HEK293 (cell line): ENCODE data around the gene ELOVL3.

Experiments used
- CTCF ChIA-PET: fragments of 350-600 bp; formaldehyde crosslinking; extraction: SDS; loops from one replicate; lab custom pipeline; 2021; ENCODE audit warnings: antibody characterized with exemption; lab: Yijun Ruan, JAX
- POLR2A ChIA-PET: fragments of 300-600 bp; formaldehyde crosslinking; extraction: SDS; loops from one replicate; lab custom pipeline; 2020; ENCODE audit warnings: antibody characterized with exemption, inconsistent platforms; lab: Yijun Ruan, JAX
- H3K27ac ChIP-seq: fragments of 200-500 bp; sonication (Bioruptor generic); 2 replicates; pipeline ENCODE4 v1.5.1; 2014; ENCODE audit warnings: low read depth, low read length, control low read depth, inconsistent platforms; ENCODE audit errors: extremely low read depth
- H3K36me3 ChIP-seq, 2 experiments: fragments of 200-500 bp in 1 of 2; sonication (Bioruptor generic) in 1 of 2; 1 replicate in 1 of 2; 2 replicates in 1 of 2; pipeline ENCODE4 v1.5.1; 2014 to 2017; ENCODE audit warnings: inconsistent platforms in 2 of 2, low read length in 2 of 2; ENCODE audit not compliant: control insufficient read depth in 2 of 2, insufficient read depth in 1 of 2
- H3K4me1 ChIP-seq: fragments of 200-500 bp; sonication (Bioruptor generic); 2 replicates; pipeline ENCODE4 v1.5.1; 2014; ENCODE audit warnings: mild to moderate bottlenecking, low read length, inconsistent platforms; ENCODE audit not compliant: control insufficient read depth, insufficient read depth
- H3K4me3 ChIP-seq: 2 replicates; pipeline ENCODE4 v1.5.1; 2011; ENCODE audit warnings: low read depth, mild to moderate bottlenecking, control low read depth, low read length, moderate library complexity
- H3K9me3 ChIP-seq: fragments of 200-500 bp; sonication (Bioruptor generic); 2 replicates; pipeline ENCODE4 v1.5.1; 2014; ENCODE audit warnings: low read depth, low read length, inconsistent platforms; ENCODE audit not compliant: control insufficient read depth, insufficient read depth
- CTCF ChIP-seq: fragments of 450-650 bp; formaldehyde crosslinking; IDR thresholded peaks from 2 replicates; pipeline ENCODE4 v1.5.1; 2016; ENCODE audit warnings: missing biosample characterization, missing genetic modification characterization
- GLI2 ChIP-seq: fragments of 450-650 bp; formaldehyde crosslinking; IDR thresholded peaks from 2 replicates; pipeline ENCODE4; 2017; ENCODE audit warnings: missing biosample characterization, missing genetic modification characterization, low read depth, borderline replicate concordance
- GLI4 ChIP-seq: fragments of 450-650 bp; formaldehyde crosslinking; IDR thresholded peaks from 2 replicates; pipeline ENCODE4 v1.5.1; 2016; ENCODE audit warnings: missing biosample characterization, missing genetic modification characterization
- INSM2 ChIP-seq: fragments of 450-650 bp; formaldehyde crosslinking; IDR thresholded peaks from 2 replicates; pipeline ENCODE4 v1.5.1; 2016; ENCODE audit warnings: missing biosample characterization, missing genetic modification characterization
- KLF8 ChIP-seq: fragments of 450-650 bp; formaldehyde crosslinking; IDR thresholded peaks from 2 replicates; pipeline ENCODE4 v1.5.1; 2016; ENCODE audit warnings: missing biosample characterization, missing genetic modification characterization
- PRDM10 ChIP-seq: fragments of 450-650 bp; formaldehyde crosslinking; IDR thresholded peaks from 2 replicates; pipeline ENCODE4 v1.5.1; 2016; ENCODE audit warnings: missing biosample characterization, missing genetic modification characterization
- SCRT2 ChIP-seq: fragments of 450-650 bp; formaldehyde crosslinking; IDR thresholded peaks from 2 replicates; pipeline ENCODE4 v1.5.1; 2016; ENCODE audit warnings: missing biosample characterization, missing genetic modification characterization
- WT1 ChIP-seq: fragments of 450-650 bp; formaldehyde crosslinking; IDR thresholded peaks from 2 replicates; pipeline ENCODE4 v1.5.1; 2016; ENCODE audit warnings: missing biosample characterization, missing genetic modification characterization
- YY2 ChIP-seq: fragments of 450-650 bp; formaldehyde crosslinking; IDR thresholded peaks from 2 replicates; pipeline ENCODE4 v1.5.1; 2016; ENCODE audit warnings: missing biosample characterization, missing genetic modification characterization
- ZBTB20 ChIP-seq: fragments of 450-650 bp; formaldehyde crosslinking; IDR thresholded peaks from 2 replicates; pipeline ENCODE4 v1.5.1; 2016; ENCODE audit warnings: missing biosample characterization, missing genetic modification characterization
- ZBTB6 ChIP-seq: fragments of 450-650 bp; formaldehyde crosslinking; IDR thresholded peaks from 2 replicates; pipeline ENCODE4 v1.5.1; 2017; ENCODE audit warnings: missing biosample characterization, missing genetic modification characterization
- ZEB2 ChIP-seq: fragments of 450-650 bp; formaldehyde crosslinking; IDR thresholded peaks from 2 replicates; pipeline ENCODE4 v1.5.1; 2016; ENCODE audit warnings: missing biosample characterization, missing genetic modification characterization
- ZFP3 ChIP-seq: fragments of 450-650 bp; formaldehyde crosslinking; IDR thresholded peaks from 2 replicates; pipeline ENCODE4 v1.5.1; 2016; ENCODE audit warnings: low read depth, missing biosample characterization, missing genetic modification characterization
- ZFP41 ChIP-seq: fragments of 450-650 bp; formaldehyde crosslinking; IDR thresholded peaks from 2 replicates; pipeline ENCODE4 v1.5.1; 2016; ENCODE audit warnings: missing biosample characterization, missing genetic modification characterization, borderline replicate concordance
- ZNF157 ChIP-seq: fragments of 450-650 bp; formaldehyde crosslinking; IDR thresholded peaks from 2 replicates; pipeline ENCODE4 v1.5.1; 2016; ENCODE audit warnings: missing biosample characterization, missing genetic modification characterization
- ZNF169 ChIP-seq: fragments of 450-650 bp; formaldehyde crosslinking; IDR thresholded peaks from 2 replicates; pipeline ENCODE4 v1.5.1; 2016; ENCODE audit warnings: missing biosample characterization, missing genetic modification characterization
- ZNF202 ChIP-seq: fragments of 450-650 bp; formaldehyde crosslinking; IDR thresholded peaks from 2 replicates; pipeline ENCODE4 v1.5.1; 2016; ENCODE audit warnings: missing biosample characterization, missing genetic modification characterization, borderline replicate concordance
- ZNF221 ChIP-seq: fragments of 450-650 bp; formaldehyde crosslinking; IDR thresholded peaks from 2 replicates; pipeline ENCODE4 v1.5.1; 2017; ENCODE audit warnings: missing biosample characterization, missing genetic modification characterization, borderline replicate concordance
- ZNF248 ChIP-seq: fragments of 450-650 bp; formaldehyde crosslinking; IDR thresholded peaks from 2 replicates; pipeline ENCODE4 v1.5.1; 2017; ENCODE audit warnings: missing biosample characterization, missing genetic modification characterization
- ZNF341 ChIP-seq: fragments of 450-650 bp; formaldehyde crosslinking; IDR thresholded peaks from 2 replicates; pipeline ENCODE4; 2016; ENCODE audit warnings: low read depth, missing biosample characterization, missing genetic modification characterization
- ZNF366 ChIP-seq: fragments of 450-650 bp; formaldehyde crosslinking; conservative IDR thresholded peaks from 2 replicates; pipeline ENCODE4 v1.5.1; 2016; ENCODE audit warnings: missing biosample characterization, missing genetic modification characterization
- ZNF521 ChIP-seq: fragments of 450-650 bp; formaldehyde crosslinking; IDR thresholded peaks from 2 replicates; pipeline ENCODE4 v1.5.1; 2017; ENCODE audit warnings: missing biosample characterization, mild to moderate bottlenecking, missing genetic modification characterization
- ZNF571 ChIP-seq: fragments of 450-650 bp; formaldehyde crosslinking; IDR thresholded peaks from 2 replicates; pipeline ENCODE4 v1.5.0; 2017; ENCODE audit warnings: missing biosample characterization, missing genetic modification characterization
- ZNF610 ChIP-seq: fragments of 450-650 bp; formaldehyde crosslinking; IDR thresholded peaks from 2 replicates; pipeline ENCODE4 v1.5.1; 2016; ENCODE audit warnings: missing biosample characterization, missing genetic modification characterization, borderline replicate concordance
- ZNF660 ChIP-seq: fragments of 450-650 bp; IDR thresholded peaks from 2 replicates; pipeline ENCODE4 v1.5.1; 2018; ENCODE audit warnings: missing biosample characterization, mild to moderate bottlenecking, missing genetic modification characterization
- ZNF707 ChIP-seq: fragments of 450-650 bp; formaldehyde crosslinking; IDR thresholded peaks from 2 replicates; pipeline ENCODE4 v1.5.1; 2016; ENCODE audit warnings: missing biosample characterization, missing genetic modification characterization
- ZNF76 ChIP-seq: fragments of 450-650 bp; formaldehyde crosslinking; IDR thresholded peaks from 2 replicates; pipeline ENCODE4; 2016; ENCODE audit warnings: low read depth, missing biosample characterization, missing genetic modification characterization, borderline replicate concordance
- ZNF776 ChIP-seq: fragments of 450-650 bp; formaldehyde crosslinking; IDR thresholded peaks from 2 replicates; pipeline ENCODE4 v1.5.0; 2017; ENCODE audit warnings: missing biosample characterization, missing genetic modification characterization, borderline replicate concordance
- ZSCAN18 ChIP-seq: fragments of 450-650 bp; formaldehyde crosslinking; IDR thresholded peaks from 2 replicates; pipeline ENCODE4 v1.5.1; 2016; ENCODE audit warnings: missing biosample characterization, missing genetic modification characterization

The ELOVL3 gene

GRCh38 chr10:102269017-102269416, 42.9 kb downstream of the ELOVL3 start:
- ChIA-PET CTCF (interaction anchor here (2.2 kb wide), 1 partner anchor 39 kb away, joined by 8 read pairs; no protein-coding TSS in a partner anchor), POLR2A (interaction anchor here (0.7 kb wide), 1 partner anchor 126 kb away, joined by 3 read pairs; no protein-coding TSS in a partner anchor)
- H3K9me3 ChIP-seq = no peaks in the 10 kb centered on the region
- H3K4me1 ChIP-seq = peaks cover 3% of the 10 kb centered on the region
- no peak overlapping the region for H3K27ac ChIP-seq
- no peak overlapping the region for H3K4me3 ChIP-seq
- H3K36me3 ChIP-seq = peaks cover 6 to 16% of the 10 kb centered on the region in 2 experiments
- no peak for TF ChIP-seq ZBTB6
- no peak for TF ChIP-seq GLI4
- no peak for TF ChIP-seq ZNF202
- TF ChIP-seq ZNF221 = no peak
- no peak for TF ChIP-seq WT1
- TF ChIP-seq ZNF76 = no peak
- no peak for TF ChIP-seq INSM2 (tag by site-specific recombination)
- no peak for TF ChIP-seq SCRT2 (tag by site-specific recombination)
- no peak for TF ChIP-seq ZNF707
- TF ChIP-seq ZNF660 (tag by site-specific recombination) = no peak
- TF ChIP-seq KLF8 (tag by site-specific recombination) = no peak
- no peak for TF ChIP-seq CTCF (tag by site-specific recombination)
- TF ChIP-seq PRDM10 (tag by site-specific recombination) = no peak
- no peak for TF ChIP-seq ZNF157
- no peak for TF ChIP-seq ZNF169 (tag by site-specific recombination)
- TF ChIP-seq ZFP3 (tag by site-specific recombination) = no peak
- TF ChIP-seq ZNF776 (tag by site-specific recombination) = no peak
- no peak for TF ChIP-seq ZNF521

GRCh38 chr10:102274062-102274461, 48.0 kb downstream of the ELOVL3 start:
- CTCF ChIA-PET = interaction anchor here (1.0 kb wide), 1 partner anchor 78 kb away, joined by 3 read pairs; no protein-coding TSS in a partner anchor
- no peaks in the 10 kb centered on the region for H3K4me1 ChIP-seq
- H3K4me3 ChIP-seq = no peak overlapping the region
- H3K36me3 ChIP-seq = peaks cover 2 to 10% of the 10 kb centered on the region in 2 experiments
- no peak overlapping the region for H3K27ac ChIP-seq
- POLR2A ChIA-PET = no interaction called here
- no peaks in the 10 kb centered on the region for H3K9me3 ChIP-seq
- TF ChIP-seq ZSCAN18 (no peak), ZNF610 (tag by site-specific recombination) (no peak), ZNF571 (tag by site-specific recombination) (no peak), ZNF248 (no peak), GLI2 (tag by site-specific recombination) (no peak), YY2 (tag by site-specific recombination) (no peak), ZBTB20 (tag by site-specific recombination) (no peak), ZNF169 (tag by site-specific recombination) (no peak), ZNF341 (no peak), ZNF366 (tag by site-specific recombination) (no peak), ZEB2 (tag by site-specific recombination) (no peak), ZFP41 (tag by site-specific recombination) (no peak)
